Colonic mucosa (tissue), 4 donors: Measurements from ENCODE around the gene TBX4. TPM values are rescaled to one million over a fixed set of nuclear protein-coding genes. Genes with fewer than 3 reads are reported as not detected.
"Not testable (repeated sequence)": the region's sequence is repeated elsewhere in the genome, so short reads cannot be mapped to it uniquely, and the experiment has no call there.

Experiments used
- DNase-seq: peaks from one replicate; pipeline ENCODE4 v3.0.0-alpha.2; 2020
- H3K27ac ChIP-seq: fragments of 200-600 bp; one replicate; pipeline ENCODE4 v1.8.0; 2021
- H3K27me3 ChIP-seq: fragments of 200-600 bp; one replicate; pipeline ENCODE4 v1.8.0; 2021
- H3K36me3 ChIP-seq: fragments of 200-600 bp; one replicate; pipeline ENCODE4 v1.8.0; 2021
- H3K4me1 ChIP-seq: fragments of 200-600 bp; one replicate; pipeline ENCODE4 v1.8.0; 2021; ENCODE audit warnings: mild to moderate bottlenecking
- H3K4me3 ChIP-seq: fragments of 200-600 bp; one replicate; pipeline ENCODE4 v1.8.0; 2021
- H3K9ac ChIP-seq, 2 donors: one replicate each; pipeline ENCODE4 v1.7.0; 2013; ENCODE audit warnings: control low read depth in 2 of 2, low read depth in 2 of 2, low read length in 2 of 2
- H3K9me3 ChIP-seq: fragments of 200-600 bp; one replicate; pipeline ENCODE4 v1.8.0; 2021
- intact Hi-C: fragments of 100-400 bp; cut with DNase I; formaldehyde crosslinking; loops from one replicate; pipeline ENCODE4 v1.14.1; 2022
- total RNA-seq, 2 donors: library from RNA; stranded (reverse); fragmentation: NEBNext Ultra II Directional in 1 of 2; extraction: Animal tissue kit (Norgen Biotek cat#: 25700) in 1 of 2; gene quantifications; one replicate each; pipeline ENCODE4 v1.2.1, GENCODE V29; 2021
- TF ChIP-seq, protein P1 (sequence below): fragments of 200-600 bp; IDR thresholded peaks from one replicate; pipeline ENCODE4 v1.8.0; 2022; ENCODE audit warnings: antibody characterized with exemption, mild to moderate bottlenecking
- donor health status: healthy.
- donor health status: DM: no; HTN: no; CAD: no.
- donor health status: DM: no; HTN: no; CAD: no.

TBX4 gene
- total RNA-seq, 2 donors from 2014 or later = not detected

GRCh38 chr17:61492759-61493526 is 40.7 kb downstream of the TBX4 start:
- no peak for DNase-seq
- no peak overlapping the region for H3K9ac ChIP-seq
- no peak overlapping the region for H3K4me3 ChIP-seq
- H3K27ac ChIP-seq = no peak overlapping the region
- H3K9me3 ChIP-seq = no peaks in the 10 kb centered on the region
- TF ChIP-seq, protein P1, sequence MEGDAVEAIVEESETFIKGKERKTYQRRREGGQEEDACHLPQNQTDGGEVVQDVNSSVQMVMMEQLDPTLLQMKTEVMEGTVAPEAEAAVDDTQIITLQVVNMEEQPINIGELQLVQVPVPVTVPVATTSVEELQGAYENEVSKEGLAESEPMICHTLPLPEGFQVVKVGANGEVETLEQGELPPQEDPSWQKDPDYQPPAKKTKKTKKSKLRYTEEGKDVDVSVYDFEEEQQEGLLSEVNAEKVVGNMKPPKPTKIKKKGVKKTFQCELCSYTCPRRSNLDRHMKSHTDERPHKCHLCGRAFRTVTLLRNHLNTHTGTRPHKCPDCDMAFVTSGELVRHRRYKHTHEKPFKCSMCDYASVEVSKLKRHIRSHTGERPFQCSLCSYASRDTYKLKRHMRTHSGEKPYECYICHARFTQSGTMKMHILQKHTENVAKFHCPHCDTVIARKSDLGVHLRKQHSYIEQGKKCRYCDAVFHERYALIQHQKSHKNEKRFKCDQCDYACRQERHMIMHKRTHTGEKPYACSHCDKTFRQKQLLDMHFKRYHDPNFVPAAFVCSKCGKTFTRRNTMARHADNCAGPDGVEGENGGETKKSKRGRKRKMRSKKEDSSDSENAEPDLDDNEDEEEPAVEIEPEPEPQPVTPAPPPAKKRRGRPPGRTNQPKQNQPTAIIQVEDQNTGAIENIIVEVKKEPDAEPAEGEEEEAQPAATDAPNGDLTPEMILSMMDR = no peak
- H3K36me3 ChIP-seq = no peaks in the 10 kb centered on the region
- intact Hi-C loops = no loop called here
- H3K4me1 ChIP-seq = no peaks in the 10 kb centered on the region
- H3K27me3 ChIP-seq = no peaks in the 10 kb centered on the region

DNA sequence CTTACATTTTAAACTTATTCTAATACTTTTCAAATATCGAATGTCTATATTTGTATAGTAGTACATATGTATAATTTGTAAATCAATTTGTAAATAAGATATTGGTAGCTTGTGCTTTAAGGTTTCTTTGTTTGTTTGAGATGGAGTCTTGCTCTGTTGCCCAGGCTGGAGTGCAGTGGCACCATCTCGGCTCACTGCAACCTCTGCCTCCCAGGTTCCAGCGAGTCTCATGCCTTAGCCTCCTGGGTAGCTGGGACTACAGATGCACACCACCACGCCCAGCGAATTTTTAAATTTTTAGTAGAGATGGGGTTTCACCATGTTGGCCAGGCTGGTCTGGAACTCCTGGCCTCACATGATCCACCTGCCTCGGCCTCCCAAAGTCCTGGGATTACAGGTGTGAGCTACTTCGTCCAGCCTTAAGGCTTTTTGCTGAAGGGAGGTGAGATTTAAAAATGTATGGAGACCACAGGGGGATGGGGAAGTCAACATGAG is 41.7 kb downstream of the TBX4 start:
- H3K27ac ChIP-seq, H3K36me3 ChIP-seq, H3K4me3 ChIP-seq, H3K27me3 ChIP-seq, H3K9ac ChIP-seq, H3K4me1 ChIP-seq, intact Hi-C loops, H3K9me3 ChIP-seq, DNase-seq: not testable (repeated sequence)

GRCh38 chr17:61494325-61495160 is 42.3 kb downstream of the TBX4 start:
- Histone ChIP-seq H3K4me1 (no peaks in the 10 kb centered on the region), H3K9ac (no peak overlapping the region), H3K4me3 (no peak overlapping the region), H3K9me3 (no peaks in the 10 kb centered on the region), H3K27me3 (no peaks in the 10 kb centered on the region), H3K27ac (no peak overlapping the region), H3K36me3 (no peaks in the 10 kb centered on the region)
- TF ChIP-seq, protein P1 = no peak
- intact Hi-C loops = no loop called here
- DNase-seq = peak; percentile 40

DNA sequence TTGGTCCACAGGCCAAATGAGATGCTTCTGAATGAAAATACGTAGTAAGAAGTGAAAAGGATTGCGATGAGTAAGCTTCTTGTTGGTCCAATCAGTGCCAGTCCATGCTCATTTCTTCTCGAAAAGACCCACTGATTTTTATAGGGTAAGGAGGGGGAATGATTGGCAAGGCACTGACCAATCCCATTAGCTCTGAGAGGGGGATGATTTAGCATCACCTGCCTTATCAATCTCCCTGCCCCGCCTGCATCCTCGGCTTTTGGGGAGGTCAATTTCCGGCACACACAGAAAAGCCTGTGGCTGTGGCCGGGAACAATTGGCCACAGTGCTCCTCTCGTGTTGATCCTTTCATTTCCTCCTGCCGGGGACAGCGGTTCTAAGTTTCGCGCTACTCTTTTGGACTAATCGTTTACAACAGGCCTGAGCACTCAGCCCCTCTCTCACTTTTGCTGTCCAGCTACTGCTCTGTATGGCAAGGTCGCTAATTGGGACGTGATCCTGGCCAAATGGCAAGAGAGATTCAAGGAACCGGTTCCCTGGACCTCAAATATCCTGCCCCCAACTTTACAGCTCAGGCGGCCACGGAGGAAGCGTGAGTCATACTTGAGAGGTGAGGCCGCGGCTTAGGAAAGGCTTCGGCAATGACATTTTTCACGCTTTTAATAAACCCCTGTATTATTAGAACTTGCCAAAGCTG is 43.1 kb downstream of the TBX4 start:
- H3K9ac ChIP-seq = no peak overlapping the region
- TF ChIP-seq, protein P1 = no peak
- H3K27me3 ChIP-seq = no peaks in the 10 kb centered on the region
- H3K9me3 ChIP-seq = no peaks in the 10 kb centered on the region
- H3K36me3 ChIP-seq = no peaks in the 10 kb centered on the region
- DNase-seq = no peak
- no peak overlapping the region for H3K4me3 ChIP-seq
- no peaks in the 10 kb centered on the region for H3K4me1 ChIP-seq
- intact Hi-C loops = no loop called here
- H3K27ac ChIP-seq = no peak overlapping the region

DNA sequence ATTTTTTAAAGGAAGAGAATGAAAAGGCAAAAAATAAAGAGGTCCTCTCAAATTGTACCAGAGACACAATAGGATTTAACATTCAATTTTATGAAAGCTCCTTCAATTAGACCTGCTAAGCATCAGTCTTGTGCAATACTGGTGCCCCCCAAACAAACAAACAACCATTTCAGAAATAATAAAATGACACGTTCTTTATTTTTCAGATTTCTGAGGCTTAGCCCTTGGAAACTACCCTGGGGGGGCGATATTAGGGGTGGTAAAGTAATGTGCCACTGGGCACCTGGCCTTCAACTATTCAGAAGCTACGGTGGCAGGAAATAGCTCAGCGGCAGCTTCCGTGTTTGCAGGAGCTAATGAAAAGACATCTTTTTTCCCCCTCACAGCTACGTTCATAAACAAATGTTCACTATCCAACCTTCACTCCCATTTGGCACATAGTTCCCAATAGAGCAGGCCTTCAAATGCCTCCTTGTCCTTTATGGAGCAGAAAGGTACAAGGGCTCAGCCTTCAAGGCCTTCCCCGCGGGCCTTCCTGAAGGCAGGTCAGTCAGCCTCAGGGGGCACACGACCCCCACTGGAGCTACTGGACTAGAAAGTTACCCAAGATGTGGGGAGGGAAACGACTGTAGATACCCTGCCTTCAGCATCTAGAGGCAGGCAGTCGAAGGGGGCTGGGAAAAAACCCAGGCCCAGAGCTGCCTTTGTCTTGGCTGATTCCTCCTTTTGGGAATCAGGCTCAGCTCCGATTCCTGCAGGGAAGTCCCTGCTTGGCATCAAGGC is 44.1 kb downstream of the TBX4 start:
- Histone ChIP-seq H3K9ac (no peak overlapping the region), H3K36me3 (no peaks in the 10 kb centered on the region), H3K4me3 (no peak overlapping the region), H3K27me3 (no peaks in the 10 kb centered on the region), H3K9me3 (no peaks in the 10 kb centered on the region), H3K27ac (no peak overlapping the region), H3K4me1 (no peaks in the 10 kb centered on the region)
- intact Hi-C loops = no loop called here
- DNase-seq = no peak
- TF ChIP-seq, protein P1 = no peak
